CD4-positive, alpha-beta T cell treated with Interleukin-1 beta for 1 hour (primary cell): ENCODE measurements around the gene OPCML.

Experiments
- DNase-seq, 2 donors: peaks; one replicate each; pipeline ENCODE4 v3.0.0-alpha.2; 2020 to 2022

Gene OPCML

GRCh38 chr11:133350045-133350444 is 182.3 kb downstream of the OPCML start:
- DNase-seq = no peak

- DNase-seq = no peak
Observed at GRCh38 chr11:133347988-133348387, 184.3 kb downstream of the OPCML start.

- DNase-seq = no peak
Observed at GRCh38 chr11:133346137-133346536, 186.2 kb downstream of the OPCML start.

- DNase-seq = no peak
Observed at GRCh38 chr11:133343951-133344350, 188.3 kb downstream of the OPCML start.

- DNase-seq = no peak
Observed at GRCh38 chr11:133339495-133340140, 192.7 kb downstream of the OPCML start.

GRCh38 chr11:133338588-133338987 is 193.7 kb downstream of the OPCML start:
- DNase-seq = no peak

GRCh38 chr11:133337951-133338418 is 194.3 kb downstream of the OPCML start:
- DNase-seq = no peak

GRCh38 chr11:133337193-133337592 is 195.1 kb downstream of the OPCML start:
- DNase-seq = no peak

- no peak for DNase-seq
Observed at GRCh38 chr11:133331031-133331430, 201.3 kb downstream of the OPCML start.

GRCh38 chr11:133326849-133327248 is 205.5 kb downstream of the OPCML start:
- no peak for DNase-seq

- no peak for DNase-seq
Observed at GRCh38 chr11:133326332-133326731, 206.0 kb downstream of the OPCML start.

- DNase-seq = no peak
Observed at GRCh38 chr11:133325711-133326110, 206.6 kb downstream of the OPCML start.

- DNase-seq = no peak
Observed at GRCh38 chr11:133323354-133323753, 208.9 kb downstream of the OPCML start.

GRCh38 chr11:133318221-133318620 is 214.1 kb downstream of the OPCML start:
- no peak for DNase-seq

- no peak for DNase-seq
Observed at GRCh38 chr11:133311230-133311629, 221.1 kb downstream of the OPCML start.

- no peak for DNase-seq
Observed at GRCh38 chr11:133306019-133306418, 226.3 kb downstream of the OPCML start.

- DNase-seq = no peak
Observed at GRCh38 chr11:133305208-133305956, 226.9 kb downstream of the OPCML start.

- no peak for DNase-seq
Observed at GRCh38 chr11:133303262-133303661, 229.0 kb downstream of the OPCML start.

- DNase-seq = no peak
Observed at GRCh38 chr11:133302056-133302455, 230.2 kb downstream of the OPCML start.

- DNase-seq = no peak
Observed at GRCh38 chr11:133300666-133301065, 231.6 kb downstream of the OPCML start.

GRCh38 chr11:133291780-133292179 is 240.5 kb downstream of the OPCML start:
- DNase-seq = no peak

GRCh38 chr11:133285359-133285758 is 246.9 kb downstream of the OPCML start:
- no peak for DNase-seq

- DNase-seq = no peak
Observed at GRCh38 chr11:133284156-133284555, 248.1 kb downstream of the OPCML start.

GRCh38 chr11:133277886-133278285 is 254.4 kb downstream of the OPCML start:
- no peak for DNase-seq
